Spinal cord (tissue), 10 donors: Measurements from ENCODE around the gene TNF. TPM values are rescaled to one million over a fixed set of nuclear protein-coding genes. Genes with fewer than 3 reads are reported as not detected.
"Not testable (repeated sequence)": the region's sequence is repeated elsewhere in the genome, so short reads cannot be mapped to it uniquely, and the experiment has no call there.

Source experiments
- DNase-seq, 6 donors: peaks; one replicate each; pipeline versions ENCODE4 v3.0.0 to v3.0.0-alpha.2; 2013 to 2015; ENCODE audit warnings: low spot score in 6 of 6, low read depth in 4 of 6
- H3K27ac ChIP-seq: one replicate; pipeline ENCODE4 v1.5.1; 2013; ENCODE audit warnings: low read depth, low read length, control low read depth
- H3K27me3 ChIP-seq: one replicate; pipeline ENCODE4 v1.6.1; 2013; ENCODE audit warnings: low read length; ENCODE audit not compliant: control insufficient read depth, insufficient read depth
- H3K36me3 ChIP-seq: one replicate; pipeline ENCODE4 v1.6.1; 2013; ENCODE audit warnings: low read length; ENCODE audit not compliant: control insufficient read depth, insufficient read depth
- H3K4me1 ChIP-seq: one replicate; pipeline ENCODE4 v1.6.1; 2013; ENCODE audit warnings: low read length; ENCODE audit not compliant: control insufficient read depth, insufficient read depth
- H3K4me3 ChIP-seq: one replicate; pipeline ENCODE4 v1.5.1; 2013; ENCODE audit warnings: low read depth, low read length, control low read depth
- H3K9me3 ChIP-seq: one replicate; pipeline ENCODE4 v1.6.1; 2013; ENCODE audit warnings: low read length; ENCODE audit not compliant: control insufficient read depth, insufficient read depth
- WGBS: methylation state at CpG from one replicate; pipeline ENCODE4 v1.1.5; 2013; ENCODE audit warnings: missing lambda C conversion rate; ENCODE audit not compliant: insufficient coverage; 5-methylcytosine and 5-hydroxymethylcytosine counted together
- polyA plus RNA-seq, 2 donors: library from polyadenylated mRNA; unstranded; fragments of 120-200 nt; gene quantifications; one replicate each; pipeline ENCODE4 v1.2.1, GENCODE V29; 2013; ENCODE audit not compliant: insufficient read length in 2 of 2
- total RNA-seq, 2 donors: library from RNA; depleted of rRNA in 1 of 2; stranded (reverse); fragments of 120-200 nt in 1 of 2; fragments of >200 nt in 1 of 2; gene quantifications; one replicate each; pipeline versions ENCODE4 v1.2.3 to v1.2.4, GENCODE V29; 2013 to 2014
- donor health status: healthy.

TNF gene
- total and polyA plus RNA-seq, 4 donors: 0.39 to 0.40 TPM; not detected in 2

DNA sequence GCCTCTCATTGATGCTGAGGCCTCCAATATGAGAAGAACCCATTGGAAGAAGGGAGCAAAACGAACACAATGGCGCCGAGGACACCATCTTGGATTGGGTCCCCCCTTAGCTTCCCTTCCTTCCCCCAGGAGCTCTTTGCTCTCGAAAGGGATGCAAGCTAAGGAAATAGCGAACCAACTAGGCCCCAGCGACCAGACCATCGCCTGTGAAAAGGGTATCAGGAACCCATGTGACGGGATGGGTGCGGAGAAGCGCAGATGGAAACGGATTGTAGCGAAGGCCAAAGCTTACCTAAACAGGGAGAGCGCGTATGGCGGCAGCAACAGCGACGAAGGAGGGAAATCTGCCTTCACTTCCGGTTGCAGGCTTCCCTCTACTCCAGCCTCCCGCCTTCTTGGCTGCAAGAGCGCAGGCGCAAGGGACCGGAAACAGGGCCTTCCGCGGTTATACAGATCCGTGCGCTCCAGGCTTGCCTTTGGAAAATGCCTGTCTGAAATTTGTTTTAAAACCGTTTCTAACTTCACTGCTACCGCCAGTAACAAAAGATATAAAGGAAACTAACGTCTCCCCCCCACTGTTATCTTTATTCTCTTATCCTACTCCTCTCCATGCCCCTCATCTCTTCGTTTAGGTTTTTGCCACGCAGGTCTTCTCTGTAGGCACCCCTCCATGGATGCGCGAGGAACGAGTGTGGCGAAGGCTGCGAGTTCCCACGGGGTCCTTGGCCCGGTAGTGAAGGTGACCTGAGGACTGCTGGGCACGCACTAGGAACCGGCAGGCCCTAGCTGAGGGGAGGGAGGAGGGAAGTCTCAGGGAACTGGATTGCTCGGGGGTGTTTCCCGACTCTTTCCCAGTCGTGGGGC lies 33.5 kb upstream of the TNF start, which contains the start of gene DDX39B:
DDX39B (minus strand) TSS at position 346 of the 864 bp plus-strand sequence. CDS start 1,471 bp downstream, outside the sequence.
- no peaks in the 10 kb centered on the region for H3K9me3 ChIP-seq
- under 1% methylated on average over 38 of the region's 43 CpGs for WGBS
- no peaks in the 10 kb centered on the region for H3K27me3 ChIP-seq
- peak within 1 kb of the TSS; percentile 97 for H3K27ac ChIP-seq
- peak; percentile 93 to 99 (median 97) for DNase-seq
- peaks cover 33% of the 10 kb centered on the region for H3K36me3 ChIP-seq
- H3K4me3 ChIP-seq: peak within 1 kb of the TSS; percentile 95
- H3K4me1 ChIP-seq: peaks cover 42% of the 10 kb centered on the region

DNA sequence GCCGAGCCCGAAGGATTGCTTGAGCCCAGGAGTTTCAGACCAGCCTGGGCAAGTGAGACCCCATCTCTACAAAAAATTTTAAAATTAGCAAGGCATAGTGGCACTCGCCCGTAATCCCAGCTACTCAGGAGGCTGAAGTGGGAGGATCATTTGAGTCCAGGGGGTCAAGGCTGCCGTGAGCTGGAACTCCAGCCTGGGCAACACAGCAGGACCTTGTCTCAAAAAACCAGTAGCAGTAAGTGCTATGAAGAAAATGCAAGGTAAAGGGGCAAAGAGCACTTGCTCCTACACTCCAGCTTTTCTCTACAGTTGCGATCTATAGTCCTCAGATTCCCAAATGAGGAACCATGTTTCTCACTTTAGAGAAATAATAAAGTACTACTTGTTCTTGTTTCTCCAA lies 31.7 kb upstream of the TNF start:
- 97% methylated on average over 5 of the region's 6 CpGs for WGBS
- Histone ChIP-seq H3K9me3 (no peaks in the 10 kb centered on the region), H3K4me3 (no peak overlapping the region), H3K4me1 (peaks cover 48% of the 10 kb centered on the region), H3K27me3 (no peaks in the 10 kb centered on the region), H3K36me3 (peaks cover 20% of the 10 kb centered on the region), H3K27ac (no peak overlapping the region)
- no peak for DNase-seq

DNA sequence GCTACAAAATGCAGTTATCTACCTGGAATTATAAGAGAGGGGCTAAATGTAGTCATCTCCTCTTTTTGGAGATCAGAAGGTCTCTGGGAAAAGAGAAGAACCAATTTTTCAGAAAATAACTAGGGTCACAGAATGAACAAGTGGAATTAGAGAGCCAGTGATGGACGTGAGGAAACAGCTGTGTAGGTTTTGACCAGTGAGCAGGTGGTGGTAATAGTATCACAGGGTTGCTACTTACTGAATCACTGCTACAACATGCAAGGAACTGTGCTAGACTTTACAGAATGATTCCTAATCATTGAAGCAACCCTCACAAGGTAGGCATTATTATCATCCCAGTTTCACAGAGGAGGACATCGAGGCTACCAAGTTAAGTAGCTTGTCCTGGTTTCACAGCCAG lies 30.7 kb upstream of the TNF start:
- peaks cover 39% of the 10 kb centered on the region for H3K4me1 ChIP-seq
- no peak overlapping the region for H3K27ac ChIP-seq
- H3K36me3 ChIP-seq: peaks cover 17% of the 10 kb centered on the region
- H3K4me3 ChIP-seq: no peak overlapping the region
- DNase-seq: no peak
- no peaks in the 10 kb centered on the region for H3K9me3 ChIP-seq
- 83% methylated on average over 1 of the region's 2 CpGs for WGBS
- no peaks in the 10 kb centered on the region for H3K27me3 ChIP-seq

DNA sequence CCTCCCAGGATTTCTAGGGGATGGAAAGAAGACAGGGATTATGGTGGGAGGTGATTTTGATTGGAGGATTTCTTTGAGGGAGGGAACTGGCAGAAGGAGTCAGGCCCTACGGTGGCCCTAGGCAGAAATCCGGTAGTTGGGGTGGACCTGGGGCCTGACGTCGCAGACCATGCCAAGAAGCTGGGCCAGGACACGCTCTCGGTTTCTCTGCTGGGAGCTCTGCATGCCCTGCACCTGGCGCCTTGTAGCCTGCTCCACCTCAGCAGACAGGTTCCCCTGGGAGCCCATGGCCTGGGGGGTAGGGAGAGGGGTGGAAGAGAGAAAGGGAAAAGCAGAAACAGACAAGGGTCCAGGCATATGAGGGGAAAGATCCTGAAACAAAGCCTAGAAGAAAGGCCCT lies 30.1 kb upstream of the TNF start:
- Histone ChIP-seq H3K9me3 (no peaks in the 10 kb centered on the region), H3K27me3 (no peaks in the 10 kb centered on the region), H3K36me3 (peaks cover 14% of the 10 kb centered on the region), H3K27ac (no peak overlapping the region), H3K4me1 (peaks cover 33% of the 10 kb centered on the region), H3K4me3 (no peak overlapping the region)
- no peak for DNase-seq
- WGBS: 75% methylated on average over 7 of the region's 7 CpGs

DNA sequence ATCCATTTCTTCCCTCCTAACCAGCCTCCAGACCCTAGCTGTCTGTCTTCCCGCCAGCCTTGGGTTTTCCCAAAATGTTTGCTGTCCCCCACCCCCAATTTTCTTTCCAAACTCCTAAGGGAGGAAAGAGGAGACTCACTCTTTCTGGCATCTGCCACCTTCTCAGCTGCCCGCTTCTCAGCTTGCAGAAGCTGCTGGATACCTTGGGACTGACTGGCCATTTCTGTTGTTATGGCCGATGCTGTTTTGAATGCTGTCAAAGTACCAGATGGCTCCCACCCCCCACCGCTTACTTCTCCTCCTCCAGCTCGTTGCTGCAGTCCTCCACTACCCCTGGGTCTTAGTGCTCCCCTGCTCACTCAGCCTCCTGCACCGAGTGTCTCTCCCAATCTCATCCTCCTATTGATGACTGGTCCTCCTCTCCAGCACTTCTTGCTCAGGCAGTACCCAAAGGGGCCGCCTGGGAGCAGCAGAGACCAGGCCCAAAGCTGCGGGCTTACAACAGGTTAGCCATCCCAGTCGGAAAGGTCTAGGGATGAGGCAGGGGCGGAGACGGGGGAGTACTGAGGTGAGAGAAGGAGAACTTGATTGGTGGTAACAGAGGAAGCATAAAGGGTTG lies 28.9 kb upstream of the TNF start, which contains the start of gene ATP6V1G2:
ATP6V1G2 (minus strand) TSS at position 270 of the 619 bp plus-strand sequence; CDS start at position 221, 49 bp downstream.
- DNase-seq: peak; percentile 83 to 99 (median 92)
- Histone ChIP-seq H3K27me3 (no peaks in the 10 kb centered on the region), H3K4me1 (peaks cover 31% of the 10 kb centered on the region), H3K4me3 (peak within 1 kb of the TSS; percentile 62), H3K9me3 (no peaks in the 10 kb centered on the region), H3K36me3 (peaks cover 24% of the 10 kb centered on the region), H3K27ac (peak within 1 kb of the TSS; percentile 83)
- 2% methylated on average over 9 of the region's 11 CpGs for WGBS

DNA sequence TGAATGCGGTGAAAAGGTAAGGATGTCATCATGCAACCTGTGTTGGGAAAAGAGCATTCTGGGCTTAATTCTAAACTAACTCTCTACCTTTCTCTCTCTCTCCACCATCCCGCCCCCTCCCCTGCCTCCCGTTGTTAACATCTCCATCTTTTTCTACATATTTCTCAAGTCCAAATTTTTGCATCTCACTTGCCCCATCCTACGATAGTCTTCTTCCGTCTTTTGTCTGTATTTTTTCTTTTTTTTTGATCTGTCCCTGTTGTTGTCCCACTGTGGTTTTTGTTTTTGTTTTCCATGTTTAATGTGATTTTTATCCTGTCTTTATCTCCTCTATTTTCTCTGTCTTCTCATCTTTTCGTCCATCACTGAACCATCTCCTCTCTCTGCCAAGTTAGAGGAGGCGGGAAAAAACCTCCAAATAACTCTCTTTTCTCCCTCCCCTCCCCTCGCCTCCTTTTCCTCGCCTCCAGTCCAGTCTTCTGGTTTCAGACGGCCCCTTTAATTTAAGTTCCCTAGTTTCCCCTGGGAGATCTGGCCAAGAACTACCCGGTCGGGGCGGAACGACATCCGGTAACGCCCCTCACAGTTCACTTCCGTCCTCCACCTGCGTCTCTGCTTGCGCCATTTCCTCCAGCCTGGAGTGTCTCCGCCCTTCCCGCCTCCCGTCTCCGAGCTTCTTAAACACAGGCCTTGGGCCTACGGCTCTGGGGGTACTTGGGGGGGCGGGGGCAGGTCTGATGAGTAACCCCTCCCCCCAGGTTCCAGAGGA lies 28.2 kb upstream of the TNF start, which contains the start of gene NFKBIL1:
NFKBIL1 (plus strand) TSS at position 651 of the 769 bp plus-strand sequence; CDS start at position 738, 87 bp downstream.
- H3K9me3 ChIP-seq: no peaks in the 10 kb centered on the region
- under 1% methylated on average over 16 of the region's 25 CpGs for WGBS
- peak within 1 kb of the TSS; percentile 83 for H3K27ac ChIP-seq
- peaks cover 29% of the 10 kb centered on the region for H3K36me3 ChIP-seq
- H3K4me1 ChIP-seq: peaks cover 29% of the 10 kb centered on the region
- peak; percentile 90 to 99 (median 94) for DNase-seq
- no peaks in the 10 kb centered on the region for H3K27me3 ChIP-seq
- H3K4me3 ChIP-seq: peak within 1 kb of the TSS; percentile 62

DNA sequence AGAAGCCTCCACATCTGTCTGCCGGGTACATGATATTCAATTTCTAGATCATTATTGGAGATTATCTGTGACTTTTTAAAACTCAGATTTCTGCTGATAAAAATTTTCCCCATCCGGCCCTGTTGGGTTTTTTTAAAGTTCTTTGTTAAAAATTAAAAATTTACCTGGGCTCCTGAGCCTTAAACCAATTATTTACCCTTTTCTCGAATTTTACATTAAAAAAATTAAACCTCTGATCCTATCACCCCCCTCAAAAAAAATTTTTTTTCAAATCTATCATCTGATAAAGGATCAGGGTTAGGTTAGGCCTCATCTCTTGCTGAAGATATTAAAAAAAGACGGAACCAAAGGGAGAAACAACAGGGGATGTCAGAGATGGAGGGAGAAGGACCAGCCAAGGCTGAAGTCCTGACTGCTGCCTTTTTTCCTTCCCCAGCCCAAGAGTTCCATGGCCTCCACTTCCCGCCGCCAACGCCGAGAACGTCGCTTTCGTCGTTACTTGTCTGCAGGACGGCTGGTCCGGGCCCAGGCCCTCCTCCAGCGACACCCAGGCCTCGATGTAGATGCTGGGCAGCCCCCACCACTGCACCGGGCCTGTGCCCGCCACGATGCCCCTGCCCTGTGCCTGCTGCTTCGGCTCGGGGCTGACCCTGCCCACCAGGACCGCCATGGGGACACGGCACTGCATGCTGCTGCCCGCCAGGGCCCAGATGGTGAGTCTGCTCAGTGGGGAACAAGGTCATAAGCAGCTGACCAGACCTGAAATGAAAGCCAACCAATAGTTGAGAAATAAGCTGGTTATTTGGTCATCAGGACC lies 27.4 kb upstream of the TNF start:
- no peak for DNase-seq
- Histone ChIP-seq H3K9me3 (no peaks in the 10 kb centered on the region), H3K27me3 (no peaks in the 10 kb centered on the region), H3K4me3 (peak overlapping the region; percentile 62), H3K36me3 (peaks cover 31% of the 10 kb centered on the region), H3K27ac (peak overlapping the region; percentile 83), H3K4me1 (peaks cover 22% of the 10 kb centered on the region)
- 81% methylated on average over 21 of the region's 24 CpGs for WGBS

DNA sequence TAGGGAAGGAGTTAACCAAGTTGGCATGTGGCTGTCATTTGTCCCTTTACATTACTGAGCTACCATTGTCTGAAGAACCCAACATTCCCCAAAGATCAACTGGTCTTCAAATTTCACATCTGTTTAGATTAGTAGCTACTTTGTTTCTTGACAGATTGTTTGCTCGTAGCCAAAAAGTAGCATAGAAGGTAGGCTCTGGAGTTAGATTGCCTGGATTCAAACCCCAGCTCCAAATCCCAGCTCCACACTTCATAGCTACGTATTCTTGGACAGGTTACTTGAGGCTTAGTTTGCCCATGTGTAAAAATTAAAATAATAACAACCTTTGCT lies 26.9 kb upstream of the TNF start:
- no CpG with 5 or more reads among the region's 2 CpGs for WGBS
- no peak overlapping the region for H3K27ac ChIP-seq
- H3K27me3 ChIP-seq: no peaks in the 10 kb centered on the region
- H3K9me3 ChIP-seq: no peaks in the 10 kb centered on the region
- H3K36me3 ChIP-seq: peaks cover 32% of the 10 kb centered on the region
- H3K4me1 ChIP-seq: peaks cover 22% of the 10 kb centered on the region
- H3K4me3 ChIP-seq: no peak overlapping the region
- no peak for DNase-seq

DNA sequence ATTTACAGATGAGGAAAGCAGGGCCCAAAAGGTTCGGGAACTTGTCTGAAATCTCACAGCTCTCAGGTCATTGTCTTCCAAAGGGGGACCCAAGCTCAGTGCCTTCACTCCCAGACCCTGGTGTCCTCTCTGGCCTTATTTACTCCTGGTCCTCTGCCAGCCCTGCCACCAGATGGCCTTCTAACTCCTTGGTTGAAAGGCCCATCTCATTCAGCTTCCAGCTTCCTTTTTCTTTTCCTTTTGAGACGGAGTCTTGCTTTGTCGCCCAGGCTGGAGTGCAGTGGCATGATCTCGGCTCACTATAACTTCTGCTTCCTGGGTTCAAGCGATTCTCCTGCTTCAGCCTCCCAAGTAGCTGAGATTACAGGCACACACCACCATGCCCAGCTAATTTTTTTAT lies 24.0 kb upstream of the TNF start:
- peaks cover 47% of the 10 kb centered on the region for H3K36me3 ChIP-seq
- peak in 2 of 6 donors; percentile 18 to 51 for DNase-seq
- H3K27ac ChIP-seq, H3K27me3 ChIP-seq, H3K4me3 ChIP-seq, H3K9me3 ChIP-seq: not testable (repeated sequence)
- H3K4me1 ChIP-seq: peaks cover 10% of the 10 kb centered on the region
- 41% methylated on average over 3 of the region's 5 CpGs for WGBS
